Measurements from ENCODE around the gene ARHGAP9. TPM values are rescaled to one million over a fixed set of nuclear protein-coding genes. Genes with fewer than 3 reads are reported as not detected.

ARHGAP9 gene
- total RNA-seq, 1 donor from 2014 or later = 105 TPM

DNA sequence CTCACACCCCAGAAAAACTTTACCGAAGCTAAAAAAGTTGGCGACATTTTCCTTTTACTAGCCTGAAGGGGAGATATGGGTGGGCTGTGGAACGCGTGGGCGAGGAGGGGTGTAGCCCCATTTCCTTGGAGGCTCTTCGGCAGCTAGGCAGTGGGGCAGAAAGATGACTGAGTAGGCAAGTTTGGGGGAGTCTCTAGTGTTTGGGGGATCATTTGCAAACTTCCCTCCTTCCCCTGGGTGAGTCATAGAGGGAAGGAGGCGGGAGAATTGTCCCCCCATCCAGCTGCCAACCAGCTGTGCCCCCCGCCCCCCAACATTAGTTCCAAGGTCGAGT lies 17.8 kb downstream of the ARHGAP9 start:
- intact Hi-C loops (cut with micrococcal nuclease) = loop anchor here (1.0 to 2.0 kb wide), 2 partner anchors 15 to 199 kb away; no protein-coding TSS in a partner anchor
- DNase-seq (ENCODE audit: low spot score) = no peak
- Mint-ChIP-seq H3K9me3 (no peaks in the 10 kb centered on the region), H3K4me3 (ENCODE audit: low read depth) (peak overlapping the region; percentile 86), H3K27me3 (ENCODE audit: low read depth) (peaks cover 12% of the 10 kb centered on the region), H3K4me1 (ENCODE audit: low read depth) (peaks cover 38% of the 10 kb centered on the region), H3K36me3 (ENCODE audit: low read depth) (peaks cover 3% of the 10 kb centered on the region), H3K27ac (peak overlapping the region; percentile 18)

- Mint-ChIP-seq H3K27ac (no peak overlapping the region), H3K9me3 (no peaks in the 10 kb centered on the region), H3K4me1 (ENCODE audit: low read depth) (peaks cover 38% of the 10 kb centered on the region), H3K4me3 (ENCODE audit: low read depth) (peak overlapping the region; percentile 86), H3K27me3 (ENCODE audit: low read depth) (peaks cover 12% of the 10 kb centered on the region), H3K36me3 (ENCODE audit: low read depth) (peaks cover 3% of the 10 kb centered on the region)
- no peak for DNase-seq (ENCODE audit: low spot score)
- intact Hi-C loops (cut with micrococcal nuclease) = no loop called here
These were observed 18.3 kb downstream of the ARHGAP9 start for GRCh38 chr12:57461276-57461916.

- no peak overlapping the region for H3K27ac Mint-ChIP-seq
- DNase-seq (ENCODE audit: low spot score) = no peak
- peaks cover under 1% of the 10 kb centered on the region for H3K36me3 Mint-ChIP-seq (ENCODE audit: low read depth)
- no peaks in the 10 kb centered on the region for H3K9me3 Mint-ChIP-seq
- intact Hi-C loops (cut with micrococcal nuclease) = no loop called here
- peaks cover 12% of the 10 kb centered on the region for H3K27me3 Mint-ChIP-seq (ENCODE audit: low read depth)
- H3K4me3 Mint-ChIP-seq (ENCODE audit: low read depth) = peak overlapping the region; percentile 86
- peaks cover 42% of the 10 kb centered on the region for H3K4me1 Mint-ChIP-seq (ENCODE audit: low read depth)
These were observed 18.8 kb downstream of the ARHGAP9 start for GRCh38 chr12:57460841-57461275.

GRCh38 chr12:57460468-57460784 lies 19.2 kb downstream of the ARHGAP9 start:
- H3K27ac Mint-ChIP-seq = peak overlapping the region; percentile 29
- no peak for DNase-seq (ENCODE audit: low spot score)
- peak overlapping the region; percentile 71 for H3K4me3 Mint-ChIP-seq (ENCODE audit: low read depth)
- peaks cover 46% of the 10 kb centered on the region for H3K4me1 Mint-ChIP-seq (ENCODE audit: low read depth)
- peaks cover 12% of the 10 kb centered on the region for H3K27me3 Mint-ChIP-seq (ENCODE audit: low read depth)
- H3K9me3 Mint-ChIP-seq = no peaks in the 10 kb centered on the region
- intact Hi-C loops (cut with micrococcal nuclease) = no loop called here
- H3K36me3 Mint-ChIP-seq (ENCODE audit: low read depth) = no peaks in the 10 kb centered on the region

DNA sequence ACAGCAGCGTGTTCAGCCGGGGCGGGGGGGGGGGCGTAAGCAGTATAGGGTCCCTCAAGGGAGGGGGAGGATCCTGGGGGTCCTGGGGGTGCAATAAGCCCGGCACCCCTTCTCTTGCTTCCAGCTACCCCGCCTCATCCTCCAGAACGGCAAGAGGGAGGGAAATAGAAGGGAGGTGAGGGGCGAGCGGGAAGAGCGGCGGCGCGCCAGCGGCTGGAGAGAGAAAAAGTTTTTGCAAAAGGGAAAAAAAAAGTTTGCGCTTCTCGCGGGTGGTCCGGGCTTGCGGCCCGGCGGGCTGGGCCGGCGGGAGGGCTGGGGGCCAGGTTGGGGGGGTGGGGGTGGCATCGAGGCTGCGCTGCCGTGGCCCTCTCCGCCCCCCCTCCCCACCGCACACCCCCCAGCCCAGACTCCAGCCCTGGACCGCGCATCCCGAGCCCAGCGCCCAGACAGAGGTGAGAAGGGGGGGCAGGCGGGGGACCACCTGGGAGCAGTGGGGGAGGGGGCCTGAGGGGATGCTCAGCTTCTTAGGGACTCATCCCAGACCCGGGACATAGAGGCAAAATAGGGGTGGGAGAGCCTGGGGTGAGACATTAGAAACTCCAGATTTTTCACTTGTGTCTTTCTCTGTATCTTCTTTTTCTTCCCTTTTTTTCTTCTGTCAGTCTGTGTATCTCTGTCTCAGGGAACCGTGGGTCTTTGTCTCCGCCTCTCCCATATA lies 19.8 kb downstream of the ARHGAP9 start, which contains the start of gene GLI1:
Gene GLI1, plus strand, starts transcription at position 36 of the 718 bp plus-strand sequence. CDS start 3,907 bp downstream, outside the sequence.
- Mint-ChIP-seq H3K36me3 (ENCODE audit: low read depth) (no peaks in the 10 kb centered on the region), H3K9me3 (no peaks in the 10 kb centered on the region), H3K4me3 (ENCODE audit: low read depth) (peak within 1 kb of the TSS; percentile 90), H3K4me1 (ENCODE audit: low read depth) (peaks cover 46% of the 10 kb centered on the region), H3K27me3 (ENCODE audit: low read depth) (peaks cover 12% of the 10 kb centered on the region), H3K27ac (peak within 1 kb of the TSS; percentile 89)
- intact Hi-C loops (cut with micrococcal nuclease) = loop anchor here (1.0 to 5.0 kb wide), 5 partner anchors 29 to 178 kb away; partner anchors contain the start of genes DDIT3 and R3HDM2
- no peak for DNase-seq (ENCODE audit: low spot score)

DNA sequence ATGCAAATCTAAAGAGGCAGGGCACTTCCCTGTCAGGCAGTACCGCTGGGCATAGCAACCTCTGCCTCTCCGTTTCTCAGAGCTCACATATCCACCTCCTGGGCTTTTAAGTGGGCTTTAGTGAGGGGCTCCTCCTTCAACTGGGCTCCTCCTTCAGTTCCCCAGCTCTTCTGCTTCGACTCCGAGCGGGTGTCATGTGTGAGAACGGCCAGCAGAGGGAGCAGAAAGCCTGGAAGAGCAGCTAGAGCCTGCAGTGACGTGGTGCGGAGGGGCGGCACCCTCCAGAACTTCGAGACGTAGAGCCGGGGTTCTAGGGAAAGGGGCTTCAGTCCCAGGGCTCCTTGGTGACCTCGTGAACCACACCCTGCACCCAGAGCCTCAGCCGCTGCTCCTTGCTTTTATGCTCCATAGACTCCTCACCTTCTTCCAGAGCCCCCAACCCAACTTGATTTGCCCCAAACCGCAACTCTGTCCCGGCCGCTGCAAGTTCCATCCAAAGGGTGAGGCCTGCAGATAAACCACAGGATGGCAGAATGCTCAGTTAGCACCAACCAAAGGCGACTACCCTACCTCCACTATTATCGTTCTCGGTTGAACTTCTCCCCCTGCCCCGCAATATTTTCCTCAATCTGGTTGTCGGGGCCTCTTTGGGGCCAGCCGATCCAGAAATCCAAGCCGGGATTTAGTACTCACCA lies 20.5 kb downstream of the ARHGAP9 start:
- peak; percentile 90 for DNase-seq (ENCODE audit: low spot score)
- Mint-ChIP-seq H3K27ac (peak overlapping the region; percentile 89), H3K4me3 (ENCODE audit: low read depth) (peak overlapping the region; percentile 90), H3K27me3 (ENCODE audit: low read depth) (peaks cover 12% of the 10 kb centered on the region), H3K36me3 (ENCODE audit: low read depth) (no peaks in the 10 kb centered on the region), H3K9me3 (no peaks in the 10 kb centered on the region), H3K4me1 (ENCODE audit: low read depth) (peaks cover 48% of the 10 kb centered on the region)
- intact Hi-C loops (cut with micrococcal nuclease) = loop anchor here (1.0 to 5.0 kb wide), 5 partner anchors 28 to 177 kb away; partner anchors contain the start of genes DDIT3 and R3HDM2

GRCh38 chr12:57458665-57459054 lies 21.0 kb downstream of the ARHGAP9 start:
- no peaks in the 10 kb centered on the region for H3K36me3 Mint-ChIP-seq (ENCODE audit: low read depth)
- peak overlapping the region; percentile 90 for H3K4me3 Mint-ChIP-seq (ENCODE audit: low read depth)
- intact Hi-C loops (cut with micrococcal nuclease) = loop anchor here (1.0 to 5.0 kb wide), 5 partner anchors 27 to 176 kb away; partner anchors contain the start of genes DDIT3 and R3HDM2
- peaks cover 12% of the 10 kb centered on the region for H3K27me3 Mint-ChIP-seq (ENCODE audit: low read depth)
- no peak for DNase-seq (ENCODE audit: low spot score)
- H3K9me3 Mint-ChIP-seq = no peaks in the 10 kb centered on the region
- H3K4me1 Mint-ChIP-seq (ENCODE audit: low read depth) = peaks cover 43% of the 10 kb centered on the region
- H3K27ac Mint-ChIP-seq = peak overlapping the region; percentile 89

DNA sequence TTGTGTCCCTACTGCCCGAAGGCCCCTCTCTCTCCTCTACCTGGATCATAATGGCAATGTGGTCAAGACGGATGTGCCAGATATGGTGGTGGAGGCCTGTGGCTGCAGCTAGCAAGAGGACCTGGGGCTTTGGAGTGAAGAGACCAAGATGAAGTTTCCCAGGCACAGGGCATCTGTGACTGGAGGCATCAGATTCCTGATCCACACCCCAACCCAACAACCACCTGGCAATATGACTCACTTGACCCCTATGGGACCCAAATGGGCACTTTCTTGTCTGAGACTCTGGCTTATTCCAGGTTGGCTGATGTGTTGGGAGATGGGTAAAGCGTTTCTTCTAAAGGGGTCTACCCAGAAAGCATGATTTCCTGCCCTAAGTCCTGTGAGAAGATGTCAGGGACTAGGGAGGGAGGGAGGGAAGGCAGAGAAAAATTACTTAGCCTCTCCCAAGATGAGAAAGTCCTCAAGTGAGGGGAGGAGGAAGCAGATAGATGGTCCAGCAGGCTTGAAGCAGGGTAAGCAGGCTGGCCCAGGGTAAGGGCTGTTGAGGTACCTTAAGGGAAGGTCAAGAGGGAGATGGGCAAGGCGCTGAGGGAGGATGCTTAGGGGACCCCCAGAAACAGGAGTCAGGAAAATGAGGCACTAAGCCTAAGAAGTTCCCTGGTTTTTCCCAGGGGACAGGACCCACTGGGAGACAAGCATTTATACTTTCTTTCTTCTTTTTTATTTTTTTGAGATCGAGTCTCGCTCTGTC lies 22.8 kb downstream of the ARHGAP9 start:
- Mint-ChIP-seq H3K27ac (no peak overlapping the region), H3K4me3 (ENCODE audit: low read depth) (no peak overlapping the region), H3K36me3 (ENCODE audit: low read depth) (no peaks in the 10 kb centered on the region), H3K4me1 (ENCODE audit: low read depth) (peaks cover 41% of the 10 kb centered on the region), H3K27me3 (ENCODE audit: low read depth) (peaks cover 12% of the 10 kb centered on the region), H3K9me3 (no peaks in the 10 kb centered on the region)
- intact Hi-C loops (cut with micrococcal nuclease) = loop anchor here (5.0 kb wide), 1 partner anchor 175 kb away; no protein-coding TSS in a partner anchor
- DNase-seq (ENCODE audit: low spot score) = no peak

GRCh38 chr12:57456145-57456700 lies 23.4 kb downstream of the ARHGAP9 start:
- Mint-ChIP-seq H3K9me3 (no peaks in the 10 kb centered on the region), H3K27me3 (ENCODE audit: low read depth) (peaks cover 8% of the 10 kb centered on the region), H3K27ac (no peak overlapping the region), H3K4me1 (ENCODE audit: low read depth) (peaks cover 36% of the 10 kb centered on the region), H3K36me3 (ENCODE audit: low read depth) (no peaks in the 10 kb centered on the region), H3K4me3 (ENCODE audit: low read depth) (peak overlapping the region; percentile 72)
- DNase-seq (ENCODE audit: low spot score) = peak; percentile 36
- intact Hi-C loops (cut with micrococcal nuclease) = loop anchor here (5.0 kb wide), 1 partner anchor 174 kb away; no protein-coding TSS in a partner anchor

DNA sequence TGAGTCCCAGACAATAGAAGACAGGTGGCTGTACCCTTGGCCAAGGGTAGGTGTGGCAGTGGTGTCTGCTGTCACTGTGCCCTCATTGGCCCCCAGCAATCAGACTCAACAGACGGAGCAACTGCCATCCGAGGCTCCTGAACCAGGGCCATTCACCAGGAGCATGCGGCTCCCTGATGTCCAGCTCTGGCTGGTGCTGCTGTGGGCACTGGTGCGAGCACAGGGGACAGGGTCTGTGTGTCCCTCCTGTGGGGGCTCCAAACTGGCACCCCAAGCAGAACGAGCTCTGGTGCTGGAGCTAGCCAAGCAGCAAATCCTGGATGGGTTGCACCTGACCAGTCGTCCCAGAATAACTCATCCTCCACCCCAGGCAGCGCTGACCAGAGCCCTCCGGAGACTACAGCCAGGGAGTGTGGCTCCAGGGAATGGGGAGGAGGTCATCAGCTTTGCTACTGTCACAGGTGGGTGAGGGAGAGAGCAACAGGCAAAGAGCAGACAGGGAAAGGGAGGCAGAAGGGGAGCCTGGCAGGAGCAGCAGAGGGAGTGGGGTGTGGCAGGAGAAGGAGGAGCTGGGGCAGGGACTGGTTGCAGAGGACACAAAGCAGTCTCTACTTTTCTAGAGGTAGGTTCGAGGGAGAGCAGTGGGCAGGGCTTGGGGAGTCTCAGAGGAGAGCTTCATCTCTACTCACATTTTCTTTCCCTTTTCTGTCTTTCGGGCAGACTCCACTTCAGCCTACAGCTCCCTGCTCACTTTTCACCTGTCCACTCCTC lies 24.1 kb downstream of the ARHGAP9 start:
- Mint-ChIP-seq H3K9me3 (no peaks in the 10 kb centered on the region), H3K36me3 (ENCODE audit: low read depth) (no peaks in the 10 kb centered on the region), H3K27me3 (ENCODE audit: low read depth) (peaks cover 4% of the 10 kb centered on the region), H3K27ac (no peak overlapping the region), H3K4me3 (ENCODE audit: low read depth) (peak overlapping the region; percentile 72), H3K4me1 (ENCODE audit: low read depth) (peaks cover 39% of the 10 kb centered on the region)
- intact Hi-C loops (cut with micrococcal nuclease) = loop anchor here (5.0 kb wide), 1 partner anchor 173 kb away; no protein-coding TSS in a partner anchor
- DNase-seq (ENCODE audit: low spot score) = no peak

GRCh38 chr12:57454566-57455373 lies 24.9 kb downstream of the ARHGAP9 start, which contains the start of gene INHBE:
TSS of gene INHBE (plus strand) at chr12:57455307. CDS start at chr12:57455537, 230 bp downstream.
- H3K9me3 Mint-ChIP-seq = no peaks in the 10 kb centered on the region
- H3K4me3 Mint-ChIP-seq (ENCODE audit: low read depth) = peak within 1 kb of the TSS; percentile 72
- no peak within 1 kb of the TSS for H3K27ac Mint-ChIP-seq
- intact Hi-C loops (cut with micrococcal nuclease) = loop anchor here (5.0 kb wide), 1 partner anchor 172 kb away; no protein-coding TSS in a partner anchor
- no peaks in the 10 kb centered on the region for H3K36me3 Mint-ChIP-seq (ENCODE audit: low read depth)
- H3K27me3 Mint-ChIP-seq (ENCODE audit: low read depth) = no peaks in the 10 kb centered on the region
- peaks cover 38% of the 10 kb centered on the region for H3K4me1 Mint-ChIP-seq (ENCODE audit: low read depth)
- no peak for DNase-seq (ENCODE audit: low spot score)
